NCI-H1694 treated with DMSO at 0.1 percent for 48 hours (cell line): ENCODE results near the gene KRTAP5-6.

Experiments
- DNase-seq: peaks from one replicate; lab custom pipeline; 2025; lab: John Stamatoyannopoulos, UW

Gene KRTAP5-6, protein sequence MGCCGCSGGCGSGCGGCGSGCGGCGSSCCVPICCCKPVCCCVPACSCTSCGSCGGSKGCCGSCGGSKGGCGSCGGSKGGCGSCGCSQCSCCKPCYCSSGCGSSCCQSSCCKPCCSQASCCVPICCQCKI

DNA sequence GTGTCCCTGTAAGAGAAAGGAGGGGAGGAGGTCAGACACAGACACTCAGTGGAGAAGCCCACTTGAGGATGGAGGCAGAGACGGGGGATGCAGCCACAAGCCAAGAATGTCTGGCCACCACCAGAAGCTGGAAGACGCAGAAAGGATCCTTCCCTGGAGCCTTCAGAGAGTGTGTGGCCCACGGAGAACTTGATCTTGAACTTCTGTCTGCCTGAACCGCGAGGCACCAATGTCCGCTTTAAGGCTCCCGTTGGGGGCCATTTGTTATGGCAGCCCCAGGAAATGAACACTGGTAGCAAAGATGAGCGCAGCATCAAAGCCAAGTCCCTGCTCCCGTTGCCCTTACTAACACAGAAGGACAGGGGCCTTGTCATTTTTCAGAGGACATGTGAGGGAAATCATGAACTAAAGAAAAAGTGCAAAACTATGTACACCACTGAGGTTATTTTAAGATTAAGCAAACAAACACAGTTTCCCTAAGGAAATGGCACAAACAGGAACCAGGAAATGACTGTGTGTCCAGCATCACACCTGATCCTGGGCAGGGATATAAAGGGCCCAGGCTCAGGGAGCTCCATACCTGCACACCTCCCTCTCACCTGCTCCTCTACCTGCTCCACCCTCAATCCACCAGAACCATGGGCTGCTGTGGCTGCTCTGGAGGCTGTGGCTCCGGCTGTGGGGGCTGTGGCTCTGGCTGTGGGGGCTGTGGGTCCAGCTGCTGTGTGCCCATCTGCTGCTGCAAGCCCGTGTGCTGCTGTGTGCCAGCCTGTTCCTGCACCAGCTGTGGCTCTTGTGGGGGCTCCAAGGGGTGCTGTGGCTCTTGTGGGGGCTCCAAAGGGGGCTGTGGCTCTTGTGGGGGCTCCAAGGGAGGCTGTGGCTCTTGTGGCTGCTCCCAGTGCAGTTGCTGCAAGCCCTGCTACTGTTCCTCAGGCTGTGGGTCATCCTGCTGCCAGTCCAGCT is at the start of gene KRTAP5-6:
TSS of gene KRTAP5-6 (plus strand) at position 588 of the 963 bp plus-strand sequence. CDS start at position 639, 51 bp downstream.
- DNase-seq = no peak

DNA sequence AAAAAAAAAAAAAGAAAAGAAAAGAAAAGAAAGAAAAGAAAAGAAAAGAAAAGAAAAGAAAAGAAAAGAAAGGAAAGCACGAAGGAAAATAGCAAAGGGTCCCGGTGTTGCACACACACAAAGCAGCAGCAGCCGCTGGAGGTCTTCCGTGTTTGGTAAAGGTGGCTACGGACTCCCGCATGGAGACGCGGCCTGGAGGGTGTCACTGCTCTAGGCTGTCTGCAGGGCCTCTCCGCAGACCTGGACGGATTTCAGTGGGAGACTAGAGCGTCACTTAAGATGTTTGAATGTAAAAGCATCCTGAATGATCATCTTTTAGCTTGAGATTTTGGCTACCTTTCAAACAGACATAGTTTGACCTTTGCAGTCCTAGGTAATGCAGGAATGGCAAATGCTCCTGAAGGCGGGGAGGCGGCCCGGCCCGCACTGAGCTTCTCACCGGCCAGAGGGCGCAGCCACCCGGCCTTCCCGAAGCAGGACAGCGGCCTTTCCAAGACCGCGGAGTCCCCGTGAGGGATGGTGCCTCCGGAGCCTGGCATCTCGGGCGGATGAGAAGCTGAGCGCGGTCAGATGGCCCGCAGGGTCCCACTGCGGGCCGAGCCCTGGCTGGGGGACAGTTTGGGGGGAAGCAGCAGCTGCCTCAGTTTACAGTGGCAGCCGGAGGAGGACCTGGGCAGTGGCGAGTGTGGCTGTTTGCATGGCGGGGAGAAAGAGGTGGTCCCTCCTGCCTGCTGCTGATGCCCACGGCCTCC is 48.9 kb upstream of the KRTAP5-6 start:
- DNase-seq = no peak

- DNase-seq = no peak
These were observed 48.2 kb upstream of the KRTAP5-6 start for GRCh38 chr11:1648653-1649420.

DNA sequence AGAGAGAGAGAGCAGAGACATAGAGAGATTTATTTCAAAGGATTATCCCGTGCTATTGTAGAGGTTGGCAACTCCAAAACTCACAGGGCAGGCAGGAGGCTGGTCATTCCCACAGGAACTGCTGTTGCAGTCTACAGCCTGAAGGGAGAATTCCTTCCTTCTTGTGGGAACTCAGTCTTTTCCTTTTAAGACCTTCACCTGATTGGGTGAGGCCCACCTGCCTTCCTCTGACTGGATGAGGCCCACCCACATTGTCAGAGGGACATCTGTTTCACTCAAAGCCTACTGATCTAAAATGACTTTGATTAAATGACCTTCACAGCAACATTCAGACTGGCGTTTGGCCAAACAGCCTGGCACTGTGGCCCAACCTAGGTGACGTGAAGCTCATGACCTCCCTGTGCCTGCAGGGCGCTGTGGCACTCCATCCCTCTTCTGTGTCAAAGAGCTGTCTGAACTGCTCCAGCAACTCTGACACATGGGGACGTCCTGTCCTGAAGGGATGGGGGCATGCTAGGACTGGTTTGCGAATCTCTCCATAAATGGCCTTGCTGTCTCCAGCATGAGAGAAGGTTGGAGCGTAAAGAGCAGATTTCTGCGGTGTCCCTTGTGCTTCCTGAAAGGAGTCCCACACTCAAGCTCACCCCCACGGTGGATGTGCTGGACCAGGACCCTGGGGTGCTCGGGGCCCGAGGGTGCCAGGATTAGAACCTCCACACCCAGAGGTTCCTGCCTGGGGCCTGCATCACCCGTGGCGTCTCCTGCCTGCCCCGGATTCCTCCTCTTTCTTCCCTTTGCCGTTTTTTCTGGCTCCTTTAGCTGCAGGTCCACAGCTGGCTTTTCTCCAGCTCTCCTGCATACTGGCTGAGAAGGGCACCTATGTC is 46.7 kb upstream of the KRTAP5-6 start:
- DNase-seq = no peak

DNA sequence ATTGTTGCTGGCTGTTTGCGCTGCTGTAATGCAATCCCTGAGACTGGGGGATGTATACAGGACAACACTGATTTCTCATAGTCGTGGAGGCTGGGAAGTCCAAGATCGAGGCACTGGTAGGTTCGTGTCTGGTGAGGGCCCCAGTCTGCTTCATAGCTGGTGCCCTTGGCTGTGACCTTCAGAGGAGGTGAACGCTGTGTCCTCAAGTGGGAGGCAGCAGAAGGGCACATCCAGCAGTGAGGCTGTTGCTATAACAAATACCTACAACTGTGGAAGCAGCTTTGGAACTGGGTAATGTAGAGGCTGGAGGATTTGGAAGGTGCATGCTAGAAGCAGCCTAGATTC is 46.1 kb upstream of the KRTAP5-6 start:
- DNase-seq = no peak

GRCh38 chr11:1651411-1651980 is 45.5 kb upstream of the KRTAP5-6 start:
- DNase-seq = no peak

DNA sequence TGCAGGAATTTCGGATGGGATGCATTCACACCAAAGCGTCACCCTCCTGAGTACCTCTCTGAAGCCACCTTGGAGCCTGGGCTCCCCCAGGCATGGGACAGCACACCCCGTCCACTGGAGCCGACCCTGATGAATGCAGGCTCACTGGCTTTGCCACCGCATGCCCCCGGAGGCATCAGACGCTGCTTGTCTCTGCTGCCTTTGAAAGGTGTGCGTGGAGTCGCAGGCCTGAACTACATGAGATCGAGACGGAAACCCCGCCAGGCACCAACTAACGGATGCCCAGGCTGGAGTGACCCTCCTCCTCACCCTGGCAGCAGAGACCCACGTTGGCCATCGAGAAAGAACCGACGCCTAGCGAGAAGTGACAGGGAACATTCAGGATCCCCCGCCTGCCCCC is 45.0 kb upstream of the KRTAP5-6 start:
- DNase-seq = no peak

- DNase-seq = no peak
These were observed 44.6 kb upstream of the KRTAP5-6 start for GRCh38 chr11:1652442-1652770.

DNA sequence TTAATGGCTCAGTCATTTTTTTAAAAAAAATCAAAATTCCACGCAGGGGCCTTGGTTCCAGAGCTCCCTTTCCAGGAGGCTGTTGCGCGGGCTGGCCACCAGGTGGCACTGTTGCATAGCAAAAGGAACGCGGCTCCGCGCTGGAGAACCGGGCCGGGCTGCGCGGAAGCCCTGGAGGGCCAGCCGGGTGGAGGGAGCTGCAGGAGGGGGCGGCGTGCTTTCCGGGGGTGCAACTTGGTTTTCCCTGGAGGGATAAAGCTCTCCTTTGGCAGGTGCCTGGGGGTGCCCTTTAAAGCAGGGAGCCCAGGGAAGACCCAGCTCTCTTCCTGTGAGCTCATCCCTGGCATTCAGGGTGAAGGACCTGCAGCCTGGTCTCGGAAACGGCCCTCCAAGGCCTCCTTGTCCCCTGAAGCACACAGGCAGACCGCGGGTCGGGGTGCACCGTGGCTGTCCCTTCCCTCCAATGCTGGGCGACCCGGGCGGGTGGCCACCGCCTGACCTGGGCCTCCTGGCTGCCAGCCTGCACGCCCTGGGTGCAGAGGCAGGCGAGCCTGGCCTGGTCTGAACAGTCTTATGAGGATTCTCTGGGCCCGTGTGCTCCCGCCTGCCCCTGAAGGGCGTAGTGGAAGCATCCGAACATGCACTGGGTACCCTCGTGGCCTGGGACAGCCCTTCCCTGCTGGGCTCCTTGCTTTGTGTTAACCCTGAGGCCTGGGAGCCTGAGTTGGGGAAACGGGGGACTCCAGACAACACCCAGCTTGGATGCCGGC is 44.0 kb upstream of the KRTAP5-6 start:
- no peak for DNase-seq

- no peak for DNase-seq
These were observed 43.2 kb upstream of the KRTAP5-6 start for GRCh38 chr11:1653541-1654387.

- DNase-seq = no peak
These were observed 42.4 kb upstream of the KRTAP5-6 start for GRCh38 chr11:1654388-1655167.

DNA sequence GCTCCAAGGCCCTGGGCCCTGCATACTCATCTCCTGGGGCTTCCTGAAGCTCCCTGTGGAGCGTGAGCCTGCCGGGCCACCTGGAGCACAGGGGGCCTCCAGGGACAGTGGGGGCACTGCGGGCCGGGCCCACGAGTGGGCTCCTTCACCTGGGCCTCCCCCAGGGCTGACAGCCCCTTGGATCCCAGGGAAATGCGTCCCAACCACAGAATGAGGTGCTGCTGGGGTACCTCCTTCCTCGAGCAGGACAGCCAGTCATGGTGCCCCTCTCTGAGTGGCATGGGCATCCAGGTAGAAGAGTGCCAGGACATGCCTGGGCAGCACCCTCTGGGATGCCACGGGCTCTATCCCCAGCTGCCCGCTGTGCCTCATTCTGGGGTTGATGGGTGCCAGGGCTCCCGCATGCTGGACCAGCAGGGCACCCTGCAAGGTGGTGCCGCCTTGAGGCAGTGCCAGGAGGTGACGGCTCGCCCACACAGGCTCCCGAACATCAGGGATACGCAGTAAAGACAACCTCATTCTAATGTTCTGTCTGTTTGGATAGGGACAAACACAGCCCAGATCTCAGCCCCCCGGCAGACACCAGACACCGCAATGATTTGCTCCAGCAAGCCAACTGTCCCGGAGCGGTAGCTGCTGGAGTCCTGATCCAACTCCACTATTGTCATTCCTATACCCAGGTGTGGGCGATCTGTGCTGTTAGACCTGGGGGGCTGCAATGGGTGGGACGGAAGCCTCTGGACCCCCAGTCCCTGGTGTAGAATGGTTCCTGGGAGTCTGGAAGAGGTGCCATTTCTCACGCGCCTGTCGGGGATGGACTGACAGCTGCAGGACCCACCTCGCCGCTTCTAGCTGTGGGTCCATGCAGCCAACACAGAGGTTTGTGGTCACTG is 41.6 kb upstream of the KRTAP5-6 start:
- no peak for DNase-seq

- no peak for DNase-seq
These were observed 40.9 kb upstream of the KRTAP5-6 start for GRCh38 chr11:1656061-1656441.

- DNase-seq = no peak
These were observed 40.3 kb upstream of the KRTAP5-6 start for GRCh38 chr11:1656670-1657069.

GRCh38 chr11:1659506-1659905 is 37.5 kb upstream of the KRTAP5-6 start:
- no peak for DNase-seq

GRCh38 chr11:1660111-1660867 is 36.7 kb upstream of the KRTAP5-6 start:
- DNase-seq = no peak
